Measurements from ENCODE around the gene PROC.
A peak's percentile ranks its signal among the peaks of the same experiment; 100 is the strongest.

PROC gene

GRCh38 chr2:127406454-127406853, 11.8 kb upstream of the PROC start:
- Histone ChIP-seq H3K4me3 (ENCODE audit: low read depth, low read length) (no peak overlapping the region), H3K9me3 (ENCODE audit: control insufficient read depth, insufficient read depth, low read depth, low read length) (no peaks in the 10 kb centered on the region), H3K4me1 (ENCODE audit: control insufficient read depth, insufficient read depth, low read length) (peaks cover 7% of the 10 kb centered on the region), H3K36me3 (ENCODE audit: control insufficient read depth in 2 of 2, insufficient read depth in 1 of 2, low read length in 2 of 2) (no peaks in the 10 kb centered on the region), H3K27ac (ENCODE audit: extremely low read depth, low read depth, low read length) (no peak overlapping the region)
- TF ChIP-seq ZNF600 (tag by site-specific recombination; IDR thresholded peaks at IDR 0.05) (no peak), ZBTB17 (tag by site-specific recombination; IDR thresholded peaks at IDR 0.05) (no peak), TRIM28 (IDR thresholded peaks at IDR 0.05; ENCODE audit: borderline replicate concordance, low read length) (no peak), ZNF785 (tag by site-specific recombination; IDR thresholded peaks at IDR 0.05) (no peak), REPIN1 (tag by site-specific recombination; IDR thresholded peaks at IDR 0.05; ENCODE audit: low read depth) (no peak), ZXDB (tag by site-specific recombination; IDR thresholded peaks at IDR 0.05) (no peak), ZSCAN30 (tag by site-specific recombination; IDR thresholded peaks at IDR 0.05) (no peak), KLF1 (tag by site-specific recombination; IDR thresholded peaks at IDR 0.05) (no peak), ZNF16 (tag by site-specific recombination; IDR thresholded peaks at IDR 0.05; ENCODE audit: low read depth) (no peak), ZNF623 (tag by site-specific recombination; IDR thresholded peaks at IDR 0.05) (no peak), SALL2 (tag by site-specific recombination; IDR thresholded peaks at IDR 0.05; ENCODE audit: borderline replicate concordance) (no peak), ZBTB11 (tag by site-specific recombination; conservative IDR thresholded peaks at IDR 0.05; ENCODE audit: low read depth) (no peak), ZNF677 (tag by site-specific recombination; IDR thresholded peaks at IDR 0.05) (no peak), GLI4 (tag by site-specific recombination; IDR thresholded peaks at IDR 0.05) (no peak), RBAK (tag by site-specific recombination; IDR thresholded peaks at IDR 0.05) (no peak), ZNF488 (tag by site-specific recombination; IDR thresholded peaks at IDR 0.05) (no peak)
- POLR2A ChIA-PET = no interaction called here
- CTCF ChIA-PET = interaction anchor here (0.7 to 0.9 kb wide), 2 partner anchors 9 to 15 kb away, joined by 3 read pairs; no protein-coding TSS in a partner anchor

- POLR2A ChIA-PET = interaction anchor here (1.0 to 1.8 kb wide), 2 partner anchors 8 to 19 kb away, joined by 5 to 7 read pairs; partner anchors contain the start of gene MAP3K2
- CTCF ChIA-PET = interaction anchor here (0.7 kb wide), 1 partner anchor 15 kb away, joined by 3 read pairs; no protein-coding TSS in a partner anchor
- peaks cover 6% of the 10 kb centered on the region for H3K4me1 ChIP-seq (ENCODE audit: control insufficient read depth, insufficient read depth, low read length)
- TF ChIP-seq REST (tag by site-specific recombination; IDR thresholded peaks at IDR 0.05) (no peak), ZNF529 (tag by site-specific recombination; IDR thresholded peaks at IDR 0.05; ENCODE audit: insufficient replicate concordance) (no peak), TRIM28 (IDR thresholded peaks at IDR 0.05; ENCODE audit: borderline replicate concordance, low read length) (no peak), TSHZ1 (tag by site-specific recombination; IDR thresholded peaks at IDR 0.05; ENCODE audit: borderline replicate concordance) (no peak), REPIN1 (tag by site-specific recombination; IDR thresholded peaks at IDR 0.05; ENCODE audit: low read depth) (no peak), ZNF311 (tag by site-specific recombination; IDR thresholded peaks at IDR 0.05; ENCODE audit: borderline replicate concordance) (no peak), ZNF140 (tag by site-specific recombination; IDR thresholded peaks at IDR 0.05) (no peak), ZNF202 (tag by site-specific recombination; IDR thresholded peaks at IDR 0.05; ENCODE audit: borderline replicate concordance) (no peak), ZNF600 (tag by site-specific recombination; IDR thresholded peaks at IDR 0.05) (no peak), ZFP41 (tag by site-specific recombination; IDR thresholded peaks at IDR 0.05; ENCODE audit: borderline replicate concordance) (no peak), ZNF510 (tag by site-specific recombination; IDR thresholded peaks at IDR 0.05; ENCODE audit: insufficient replicate concordance) (no peak)
These were observed 11.1 kb upstream of the PROC start for GRCh38 chr2:127407091-127407490.

More at GRCh38 chr2:127407091-127407490, 11.1 kb upstream of the PROC start:
- Histone ChIP-seq H3K27ac (ENCODE audit: extremely low read depth, low read depth, low read length) (0 out of 2 replicates have a peak overlapping the region, but pooled peaks have one; percentile 53), H3K4me3 (ENCODE audit: low read depth, low read length) (no peak overlapping the region), H3K9me3 (ENCODE audit: control insufficient read depth, insufficient read depth, low read depth, low read length) (no peaks in the 10 kb centered on the region), H3K36me3 (ENCODE audit: control insufficient read depth in 2 of 2, insufficient read depth in 1 of 2, low read length in 2 of 2) (no peaks in the 10 kb centered on the region)

Data from HEK293 (cell line).